Measurements from ENCODE around the gene CNTNAP2. TPM values are rescaled to one million over a fixed set of nuclear protein-coding genes. Genes with fewer than 3 reads are reported as not detected.

Gene CNTNAP2
- total RNA-seq, 2 experiments from 2014 or later = not detected

GRCh38 chr7:147509035-147509501 is 1392.5 kb downstream of the CNTNAP2 start:
- CTCF ChIA-PET = no interaction called here
- POLR2A ChIA-PET = no interaction called here

- ChIA-PET CTCF (no interaction called here), POLR2A (no interaction called here)
Observed at GRCh38 chr7:147509541-147510200, 1393.1 kb downstream of the CNTNAP2 start.

- ChIA-PET POLR2A (no interaction called here), CTCF (no interaction called here)
Observed at GRCh38 chr7:147510201-147510542, 1393.6 kb downstream of the CNTNAP2 start.

GRCh38 chr7:147510923-147511322 is 1394.3 kb downstream of the CNTNAP2 start:
- ChIA-PET CTCF (no interaction called here), POLR2A (no interaction called here)

- POLR2A ChIA-PET = no interaction called here
- CTCF ChIA-PET = no interaction called here
Observed at GRCh38 chr7:147513451-147513850, 1396.8 kb downstream of the CNTNAP2 start.

- POLR2A ChIA-PET = no interaction called here
- CTCF ChIA-PET = interaction anchor here (0.9 kb wide), 1 partner anchor 12 kb away, joined by 3 read pairs; no protein-coding TSS in a partner anchor
Observed at GRCh38 chr7:147516391-147516790, 1399.8 kb downstream of the CNTNAP2 start.

GRCh38 chr7:147519062-147519461 is 1402.5 kb downstream of the CNTNAP2 start:
- POLR2A ChIA-PET = no interaction called here
- CTCF ChIA-PET = no interaction called here

- POLR2A ChIA-PET = no interaction called here
- CTCF ChIA-PET = no interaction called here
Observed at GRCh38 chr7:147523056-147523455, 1406.5 kb downstream of the CNTNAP2 start.

- ChIA-PET CTCF (no interaction called here), POLR2A (no interaction called here)
Observed at GRCh38 chr7:147524726-147525250, 1408.2 kb downstream of the CNTNAP2 start.

GRCh38 chr7:147525325-147525724 is 1408.7 kb downstream of the CNTNAP2 start:
- CTCF ChIA-PET = no interaction called here
- POLR2A ChIA-PET = no interaction called here

- POLR2A ChIA-PET = no interaction called here
Observed at GRCh38 chr7:147535701-147536111, 1419.1 kb downstream of the CNTNAP2 start.

GRCh38 chr7:147539685-147540084 is 1423.1 kb downstream of the CNTNAP2 start:
- POLR2A ChIA-PET = no interaction called here
- CTCF ChIA-PET = no interaction called here

More at GRCh38 chr7:147535701-147536111, 1419.1 kb downstream of the CNTNAP2 start:
- CTCF ChIA-PET = no interaction called here

- ChIA-PET POLR2A (no interaction called here), CTCF (no interaction called here)
Observed at GRCh38 chr7:147540743-147541142, 1424.1 kb downstream of the CNTNAP2 start.

GRCh38 chr7:147541261-147541660 is 1424.7 kb downstream of the CNTNAP2 start:
- ChIA-PET POLR2A (no interaction called here), CTCF (no interaction called here)

- POLR2A ChIA-PET = no interaction called here
Observed at GRCh38 chr7:147547252-147547897, 1430.8 kb downstream of the CNTNAP2 start.

GRCh38 chr7:147556317-147556716 is 1439.7 kb downstream of the CNTNAP2 start:
- CTCF ChIA-PET = no interaction called here
- POLR2A ChIA-PET = no interaction called here

More at GRCh38 chr7:147547252-147547897, 1430.8 kb downstream of the CNTNAP2 start:
- CTCF ChIA-PET = no interaction called here

- POLR2A ChIA-PET = no interaction called here
- CTCF ChIA-PET = no interaction called here
Observed at GRCh38 chr7:147563669-147564068, 1447.1 kb downstream of the CNTNAP2 start.

GRCh38 chr7:147564786-147565476 is 1448.3 kb downstream of the CNTNAP2 start:
- CTCF ChIA-PET = no interaction called here
- POLR2A ChIA-PET = no interaction called here

GRCh38 chr7:147567043-147567442 is 1450.4 kb downstream of the CNTNAP2 start:
- ChIA-PET POLR2A (no interaction called here), CTCF (no interaction called here)

- ChIA-PET CTCF (no interaction called here), POLR2A (no interaction called here)
Observed at GRCh38 chr7:147569116-147569913, 1452.7 kb downstream of the CNTNAP2 start.

All from activated CD8-positive, alpha-beta memory T cell treated with anti-CD3 and anti-CD28 coated beads for 36 hours (primary cell).